ENCODE measurements around the gene FOXL2. TPM values are rescaled to one million over a fixed set of nuclear protein-coding genes. Genes with fewer than 3 reads are reported as not detected.

The FOXL2 gene
- polyA plus RNA-seq, 2 of the 4 experiments (the other 2 are of a cell fraction): 1.2 to 3.1 TPM

GRCh38 chr3:138985932-138986331, 39.0 kb upstream of the FOXL2 start:
- Histone ChIP-seq H3K4me1 (no peaks in the 10 kb centered on the region), H3K4me3 (no peak overlapping the region), H3K9me3 (no peaks in the 10 kb centered on the region), H3K4me2 (no peak overlapping the region), H3K27ac (no peak overlapping the region)
- ATAC-seq (no peak), DNase-seq (ENCODE audit: low read depth in 1 of 2, low spot score in 1 of 2) (no peak), FAIRE-seq (no peak)
- POLR2A ChIA-PET: no interaction called here
- 42% methylated on average over 4 of the region's 4 CpGs for WGBS (ENCODE audit: missing lambda C conversion rate)
- TF ChIP-seq FOSB (CRISPR knock-in tag; IDR thresholded peaks at IDR 0.05): no peak
- no peak for TF ChIP-seq REST (IDR thresholded peaks at IDR 0.05)
- TF ChIP-seq RCOR1 (IDR thresholded peaks at IDR 0.05; ENCODE audit: low read depth, low read length): no peak
- no peak for TF ChIP-seq TFCP2L1 (CRISPR knock-in tag; IDR thresholded peaks at IDR 0.05)
- TF ChIP-seq TP53 (CRISPR knock-in tag; IDR thresholded peaks at IDR 0.05): no peak
- TF ChIP-seq RNF2 (IDR thresholded peaks at IDR 0.05; ENCODE audit: borderline replicate concordance, low read depth): no peak
- no peak for TF ChIP-seq HOXB13 (CRISPR knock-in tag; IDR thresholded peaks at IDR 0.05; ENCODE audit: low read depth)
- no peak for TF ChIP-seq CEBPB (IDR thresholded peaks at IDR 0.05)
- TF ChIP-seq MYC (IDR thresholded peaks at IDR 0.05; ENCODE audit: borderline replicate concordance, low read length): no peak
- TF ChIP-seq FOXS1 (CRISPR knock-in tag; IDR thresholded peaks at IDR 0.05): no peak
- TF ChIP-seq MAFK (IDR thresholded peaks at IDR 0.05; ENCODE audit: partially characterized antibody): no peak
- TF ChIP-seq HDAC2 (IDR thresholded peaks at IDR 0.05): no peak
- CTCF ChIA-PET: no interaction called here

- CTCF ChIA-PET: no interaction called here
- no peak for TF ChIP-seq HDAC2 (IDR thresholded peaks at IDR 0.05)
- no peak overlapping the region for H3K27ac ChIP-seq
- 22% methylated on average over 3 of the region's 3 CpGs for WGBS (ENCODE audit: missing lambda C conversion rate)
- no peak for ATAC-seq
- H3K9me3 ChIP-seq: no peaks in the 10 kb centered on the region
- H3K4me3 ChIP-seq: no peak overlapping the region
- no peak for DNase-seq (ENCODE audit: low read depth in 1 of 2, low spot score in 1 of 2)
- POLR2A ChIA-PET: no interaction called here
- H3K4me1 ChIP-seq: no peaks in the 10 kb centered on the region
- H3K4me2 ChIP-seq: no peak overlapping the region
- no peak for FAIRE-seq
These were observed 37.9 kb upstream of the FOXL2 start for GRCh38 chr3:138984816-138985215.

- no peak for TF ChIP-seq KDM5A (IDR thresholded peaks at IDR 0.05)
- TF ChIP-seq EHF (CRISPR knock-in tag; IDR thresholded peaks at IDR 0.05): no peak
- TF ChIP-seq SMC3 (IDR thresholded peaks at IDR 0.05): no peak
- no peak for TF ChIP-seq POLR2A (IDR thresholded peaks at IDR 0.05; ENCODE audit: low read length)
- no peak for TF ChIP-seq FOSL2 (IDR thresholded peaks at IDR 0.05)
- no peak for TF ChIP-seq FOSL2 (CRISPR knock-in tag; IDR thresholded peaks at IDR 0.05)
- TF ChIP-seq REST (IDR thresholded peaks at IDR 0.05): no peak
- POLR2A ChIA-PET: no interaction called here
- no peaks in the 10 kb centered on the region for H3K9me3 ChIP-seq
- no peak overlapping the region for H3K4me3 ChIP-seq
- no peak overlapping the region for H3K27ac ChIP-seq
- CTCF ChIA-PET: no interaction called here
- no peak for ATAC-seq
- H3K4me2 ChIP-seq: no peak overlapping the region
- FAIRE-seq: no peak
- peaks cover 6% of the 10 kb centered on the region; the same call in 2 of the 3 replicates for H3K4me1 ChIP-seq
- DNase-seq (ENCODE audit: low read depth in 1 of 2, low spot score in 1 of 2): no peak
These were observed 29.1 kb upstream of the FOXL2 start for GRCh38 chr3:138976047-138976446.
